Stimulated activated CD8-positive, alpha-beta memory T cell treated with anti-CD3 and anti-CD28 coated beads, Interleukin-15, amount 100 ng/mL, for 1 hour (primary cell): ENCODE results near the gene MRRF.

Experiments used
- DNase-seq: peaks from one replicate; pipeline ENCODE4 v3.0.0-alpha.2; 2020; ENCODE audit warnings: low read depth

MRRF gene

GRCh38 chr9:122264360-122265148 is at the start of gene MRRF, which contains the start of gene RBM18:
MRRF (plus strand) TSS chr9:122264882; CDS start chr9:122270892, 6,010 bp downstream.
RBM18 (minus strand) TSS chr9:122264840; CDS start chr9:122261492, 3,348 bp downstream.
- DNase-seq: peak; percentile 84

GRCh38 chr9:122215663-122216062 is 49.0 kb upstream of the MRRF start:
- no peak for DNase-seq

GRCh38 chr9:122216138-122216797 is 48.4 kb upstream of the MRRF start:
- no peak for DNase-seq

- no peak for DNase-seq
These were observed 47.8 kb upstream of the MRRF start for GRCh38 chr9:122216798-122217418.

- no peak for DNase-seq
These were observed 47.0 kb upstream of the MRRF start for GRCh38 chr9:122217640-122218039.

GRCh38 chr9:122218071-122218934 is 46.4 kb upstream of the MRRF start:
- no peak for DNase-seq

- no peak for DNase-seq
These were observed 45.5 kb upstream of the MRRF start for GRCh38 chr9:122218935-122219855.

- DNase-seq: no peak
These were observed 44.6 kb upstream of the MRRF start for GRCh38 chr9:122219856-122220672.

- DNase-seq: no peak
These were observed 44.0 kb upstream of the MRRF start for GRCh38 chr9:122220673-122221182.

GRCh38 chr9:122221183-122221811 is 43.4 kb upstream of the MRRF start:
- no peak for DNase-seq

GRCh38 chr9:122222791-122223190 is 41.9 kb upstream of the MRRF start:
- no peak for DNase-seq

- DNase-seq: no peak
These were observed 41.2 kb upstream of the MRRF start for GRCh38 chr9:122223435-122223834.

GRCh38 chr9:122225312-122226141 is 39.2 kb upstream of the MRRF start:
- no peak for DNase-seq

GRCh38 chr9:122226142-122226757 is 38.4 kb upstream of the MRRF start:
- no peak for DNase-seq

GRCh38 chr9:122226758-122227574 is 37.7 kb upstream of the MRRF start:
- no peak for DNase-seq

- DNase-seq: no peak
These were observed 37.1 kb upstream of the MRRF start for GRCh38 chr9:122227575-122227900.

GRCh38 chr9:122228191-122228567 is 36.5 kb upstream of the MRRF start:
- no peak for DNase-seq
